Psoas muscle (tissue), 8 donors: ENCODE results near the gene TMEM167A. TPM values are rescaled to one million over a fixed set of nuclear protein-coding genes. Genes with fewer than 3 reads are reported as not detected.

Experiments
- ATAC-seq, 4 donors: fragments of 200-7000 bp; cut with Tn5 transposase; one replicate each; pipeline ENCODE4 v1.9.1; 2020; ENCODE audit warnings: moderate library complexity in 3 of 4, mild to moderate bottlenecking in 2 of 4
- DNase-seq, 2 donors: peaks; one replicate each; pipeline ENCODE4 v3.0.0-alpha.2; 2020
- H3K27ac ChIP-seq: fragments of 200-600 bp; one replicate; pipeline ENCODE4 v1.8.0; 2022
- H3K27me3 ChIP-seq, 3 donors: fragments of 200-600 bp in 1 of 3; one replicate each; pipeline versions ENCODE4 v1.6.1 to v1.8.0; 2013 to 2022; ENCODE audit warnings: low read length in 2 of 3, mild to moderate bottlenecking in 2 of 3, moderate library complexity in 1 of 3; ENCODE audit not compliant: insufficient read depth in 3 of 3
- H3K36me3 ChIP-seq, 2 donors: fragments of 200-600 bp in 1 of 2; one replicate each; pipeline versions ENCODE4 v1.6.1 to v1.8.0; 2013 to 2022; ENCODE audit warnings: low read depth in 1 of 2, mild to moderate bottlenecking in 1 of 2, moderate library complexity in 1 of 2; ENCODE audit not compliant: insufficient read depth in 1 of 2
- H3K4me1 ChIP-seq: fragments of 200-600 bp; one replicate; pipeline ENCODE4 v1.8.0; 2022
- H3K4me3 ChIP-seq: fragments of 200-600 bp; one replicate; pipeline ENCODE4 v1.8.0; 2022; ENCODE audit warnings: mild to moderate bottlenecking
- H3K9me3 ChIP-seq: fragments of 200-600 bp; one replicate; pipeline ENCODE4 v1.8.0; 2022
- WGBS, 3 donors: extraction: QIAGEN DNeasy Blood & Tissue Kit; methylation state at CpG; one replicate each; pipeline versions ENCODE4 v1.1.6 to v1.1.7; 2013; 5-methylcytosine and 5-hydroxymethylcytosine counted together
- intact Hi-C, 2 donors: fragments of 100-400 bp; cut with DNase I; formaldehyde crosslinking; loops; one replicate each; pipeline versions ENCODE4 v1.11.0 to v1.14.2; 2022
- polyA plus RNA-seq, 3 donors: library from polyadenylated mRNA; stranded (reverse); fragments of 200-250 nt; gene quantifications; one replicate each; pipeline ENCODE4 v1.2.3, GENCODE V29; 2013
- total RNA-seq, 4 donors: library from RNA; stranded (reverse); fragmentation: NEBNext Ultra II Directional in 2 of 4; extraction: Animal tissue kit (Norgen Biotek cat#: 25700) in 2 of 4; gene quantifications; one replicate each; pipeline versions ENCODE4 v1.2.1 to v1.2.4, GENCODE V29; 2021 to 2023
- TF ChIP-seq, protein P1 (sequence below): fragments of 200-600 bp; IDR thresholded peaks from one replicate; pipeline ENCODE4 v1.8.0; 2022; ENCODE audit warnings: antibody characterized with exemption
- donor health status: healthy with polysubstance abuse.
- donor health status: DM: no; HTN: no; CAD: no; lungs with moderate emphysema.
- donor health status: Bipolar disorder and iron deficiency.
- donor health status: healthy.
- donor health status: DM: yes; HTN: yes; CAD: no.
- donor health status: DM: no; HTN: no; CAD: no.
- donor health status: DM: no; HTN: no; CAD: no.
- donor health status: DM: yes; HTN: yes; CAD: no.

TMEM167A gene
- total and polyA plus RNA-seq, 7 donors: 17.7 to 60.8 (median 33.2) TPM

DNA sequence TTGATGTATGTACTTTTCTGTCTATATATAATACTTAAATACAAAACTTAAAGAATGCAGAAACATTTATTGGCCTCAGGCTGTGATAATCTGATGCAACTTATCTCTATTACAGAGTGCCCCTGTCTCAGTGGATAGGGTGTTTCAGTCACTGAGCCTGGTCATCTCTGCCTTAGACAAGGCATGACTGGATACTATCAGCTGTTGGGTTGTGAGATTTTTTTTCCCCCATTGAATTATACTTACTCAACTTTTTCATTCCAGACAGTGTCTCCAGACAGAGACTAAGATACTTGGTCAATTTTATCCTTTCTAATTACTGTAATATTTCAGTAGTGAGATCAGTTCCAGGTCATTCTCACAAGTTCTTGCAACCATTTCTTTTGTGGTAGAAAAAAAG lies 26.8 kb upstream of the TMEM167A start:
- no peaks in the 10 kb centered on the region for H3K27me3 ChIP-seq
- intact Hi-C loops: no loop called here
- H3K4me3 ChIP-seq: no peak overlapping the region
- no peak for DNase-seq
- H3K27ac ChIP-seq: no peak overlapping the region
- no peak for ATAC-seq
- no peaks in the 10 kb centered on the region for H3K36me3 ChIP-seq
- no peaks in the 10 kb centered on the region for H3K4me1 ChIP-seq
- TF ChIP-seq, protein P1, sequence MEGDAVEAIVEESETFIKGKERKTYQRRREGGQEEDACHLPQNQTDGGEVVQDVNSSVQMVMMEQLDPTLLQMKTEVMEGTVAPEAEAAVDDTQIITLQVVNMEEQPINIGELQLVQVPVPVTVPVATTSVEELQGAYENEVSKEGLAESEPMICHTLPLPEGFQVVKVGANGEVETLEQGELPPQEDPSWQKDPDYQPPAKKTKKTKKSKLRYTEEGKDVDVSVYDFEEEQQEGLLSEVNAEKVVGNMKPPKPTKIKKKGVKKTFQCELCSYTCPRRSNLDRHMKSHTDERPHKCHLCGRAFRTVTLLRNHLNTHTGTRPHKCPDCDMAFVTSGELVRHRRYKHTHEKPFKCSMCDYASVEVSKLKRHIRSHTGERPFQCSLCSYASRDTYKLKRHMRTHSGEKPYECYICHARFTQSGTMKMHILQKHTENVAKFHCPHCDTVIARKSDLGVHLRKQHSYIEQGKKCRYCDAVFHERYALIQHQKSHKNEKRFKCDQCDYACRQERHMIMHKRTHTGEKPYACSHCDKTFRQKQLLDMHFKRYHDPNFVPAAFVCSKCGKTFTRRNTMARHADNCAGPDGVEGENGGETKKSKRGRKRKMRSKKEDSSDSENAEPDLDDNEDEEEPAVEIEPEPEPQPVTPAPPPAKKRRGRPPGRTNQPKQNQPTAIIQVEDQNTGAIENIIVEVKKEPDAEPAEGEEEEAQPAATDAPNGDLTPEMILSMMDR: no peak
- H3K9me3 ChIP-seq: no peaks in the 10 kb centered on the region

DNA sequence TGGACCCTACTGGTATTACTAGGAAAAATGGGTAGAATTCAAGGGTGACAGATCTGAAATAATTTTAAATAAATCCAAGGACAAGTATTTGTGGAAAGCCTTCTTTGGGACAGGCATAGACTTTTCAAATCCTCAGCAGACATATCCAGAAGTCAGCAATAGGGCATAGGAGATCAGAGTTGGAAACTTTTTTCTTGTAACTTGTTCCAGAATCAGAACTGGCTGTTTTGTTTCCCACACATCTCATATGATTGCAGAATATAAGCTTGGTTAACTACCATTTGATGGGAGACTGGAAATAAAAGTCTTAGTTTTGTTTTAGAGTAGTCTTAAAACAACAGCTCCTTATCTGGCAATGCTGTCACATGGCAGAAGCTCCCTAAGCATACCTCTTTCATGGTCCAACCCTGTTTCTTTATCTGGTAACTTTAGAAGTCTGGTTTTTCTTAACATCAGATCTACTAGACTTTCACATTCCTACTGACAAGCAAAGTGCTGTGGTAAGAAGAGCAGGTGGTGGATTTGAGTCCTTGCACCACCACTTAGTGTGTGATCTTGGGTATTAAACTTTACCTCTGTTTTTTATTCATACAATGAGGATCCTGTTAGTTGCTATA lies 25.3 kb upstream of the TMEM167A start:
- no peak for DNase-seq
- TF ChIP-seq, protein P1: no peak
- intact Hi-C loops: no loop called here
- ATAC-seq: no peak
- H3K4me3 ChIP-seq: no peak overlapping the region
- H3K9me3 ChIP-seq: no peaks in the 10 kb centered on the region
- no peaks in the 10 kb centered on the region for H3K27me3 ChIP-seq
- H3K27ac ChIP-seq: no peak overlapping the region
- H3K4me1 ChIP-seq: peaks cover 8% of the 10 kb centered on the region
- H3K36me3 ChIP-seq: no peaks in the 10 kb centered on the region

DNA sequence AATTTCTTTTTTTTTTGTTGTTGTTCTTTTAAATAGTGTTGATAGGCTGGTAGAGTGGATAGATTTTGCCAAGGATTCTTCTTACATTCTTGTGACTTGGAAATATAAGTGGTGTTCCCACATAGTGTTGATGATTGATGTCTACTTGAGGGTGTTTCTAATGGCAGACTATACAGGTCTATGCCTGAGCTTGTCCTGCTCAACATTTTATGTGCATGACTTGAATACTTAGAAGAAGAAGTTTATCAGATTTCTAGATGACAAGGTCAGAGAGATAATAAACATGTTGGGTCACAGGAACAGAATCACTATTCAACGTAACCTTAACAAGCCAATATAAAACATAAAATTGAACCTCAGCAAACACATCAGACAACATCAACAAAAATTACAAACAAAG lies 24.3 kb upstream of the TMEM167A start:
- H3K36me3 ChIP-seq: no peaks in the 10 kb centered on the region
- DNase-seq (no peak), ATAC-seq (no peak)
- intact Hi-C loops: no loop called here
- WGBS, 3 donors: 91 to 95% (median 92%) methylated on average over 1 of the region's 1 CpG
- H3K27me3 ChIP-seq: no peaks in the 10 kb centered on the region
- H3K27ac ChIP-seq: no peak overlapping the region
- TF ChIP-seq, protein P1: no peak
- H3K9me3 ChIP-seq: no peaks in the 10 kb centered on the region
- H3K4me1 ChIP-seq: peaks cover 8% of the 10 kb centered on the region
- no peak overlapping the region for H3K4me3 ChIP-seq

DNA sequence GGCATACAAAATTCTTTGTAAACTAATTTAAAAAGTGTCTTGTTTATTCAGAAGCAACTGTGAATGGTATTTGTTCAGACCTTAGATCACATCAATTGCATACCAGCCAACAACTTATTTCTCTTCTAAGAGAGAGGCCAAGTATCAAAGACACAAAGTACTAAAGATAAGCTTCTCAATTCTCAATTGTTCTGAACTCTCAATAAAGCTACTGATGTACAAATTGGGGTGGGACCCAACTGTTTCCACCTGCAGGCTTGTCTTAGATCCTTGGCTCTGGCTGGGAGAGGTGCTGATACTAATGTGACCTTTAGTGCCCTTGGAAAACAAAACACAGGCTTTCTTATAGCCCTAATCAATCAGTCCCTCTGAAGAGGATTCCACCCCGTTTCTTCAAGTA lies 22.3 kb upstream of the TMEM167A start:
- intact Hi-C loops: no loop called here
- ATAC-seq (no peak), DNase-seq (no peak)
- Histone ChIP-seq H3K4me1 (peaks cover 8% of the 10 kb centered on the region), H3K4me3 (no peak overlapping the region), H3K27ac (no peak overlapping the region), H3K36me3 (no peaks in the 10 kb centered on the region), H3K27me3 (no peaks in the 10 kb centered on the region), H3K9me3 (no peaks in the 10 kb centered on the region)
- TF ChIP-seq, protein P1: no peak
- 60 to 68% (median 65%) methylated on average over 1 of the region's 1 CpG for WGBS, 3 donors

DNA sequence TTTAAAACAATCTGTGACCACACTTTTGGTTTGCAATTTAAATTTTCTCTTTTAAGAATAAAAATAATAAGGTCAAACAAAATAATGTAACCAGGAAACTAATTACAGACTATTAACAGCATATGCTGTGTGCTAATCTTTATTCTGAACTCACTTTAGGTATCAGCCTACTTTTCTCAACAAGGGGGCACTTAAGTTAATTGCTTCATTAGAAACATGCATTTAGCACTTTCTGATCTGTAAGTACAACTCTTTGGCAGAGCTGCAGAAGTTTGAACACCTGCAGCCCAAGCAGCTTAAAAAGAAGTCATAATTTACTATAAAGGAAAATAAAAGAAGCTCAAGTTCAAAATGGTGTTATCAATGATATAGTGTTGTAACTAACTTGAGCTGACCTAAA lies 21.8 kb upstream of the TMEM167A start:
- intact Hi-C loops: no loop called here
- Histone ChIP-seq H3K4me3 (no peak overlapping the region), H3K9me3 (no peaks in the 10 kb centered on the region), H3K27ac (no peak overlapping the region), H3K36me3 (no peaks in the 10 kb centered on the region), H3K27me3 (no peaks in the 10 kb centered on the region), H3K4me1 (peaks cover 8% of the 10 kb centered on the region)
- ATAC-seq (no peak), DNase-seq (no peak)
- TF ChIP-seq, protein P1: no peak
